Bronchial epithelial cell (primary cell): Measurements from ENCODE around the gene TRABD2B. TPM values are rescaled to one million over a fixed set of nuclear protein-coding genes. Genes with fewer than 3 reads are reported as not detected.

Source experiments
- DNase-seq: peaks from one replicate; pipeline ENCODE4 v3.0.0-alpha.2; 2010; ENCODE audit warnings: low read depth
- FAIRE-seq: peaks from 2 replicates; lab custom pipeline; 2011; peaks lifted over from hg19 to GRCh38; lab: Jason Lieb, UNC
- H3K27me3 ChIP-seq: 2 replicates; pipeline ENCODE4 v1.5.1; 2011; ENCODE audit warnings: low read length; ENCODE audit not compliant: control insufficient read depth, insufficient read depth
- H3K36me3 ChIP-seq: 2 replicates; pipeline ENCODE4 v1.5.1; 2011; ENCODE audit warnings: low read length; ENCODE audit not compliant: control insufficient read depth, insufficient read depth
- H3K4me3 ChIP-seq: 2 replicates; pipeline ENCODE4 v1.5.1; 2011; ENCODE audit warnings: mild to moderate bottlenecking, low read depth, low read length, control low read depth
- CTCF ChIP-seq: IDR thresholded peaks from 2 replicates; pipeline ENCODE4 v1.5.1; 2011; ENCODE audit warnings: mild to moderate bottlenecking, moderate library complexity, low read length, control low read depth, inconsistent platforms; ENCODE audit not compliant: insufficient read depth, severe bottlenecking
- total RNA-seq: library from RNA; depleted of rRNA; stranded (reverse); fragments of >200 nt; gene quantifications from 2 replicates; pipeline ENCODE4 v1.2.1, GENCODE V29; 2014

TRABD2B gene
- total RNA-seq, 1 donor from 2014 or later: under 0.01 TPM

GRCh38 chr1:47895279-47896125 is 101.7 kb downstream of the TRABD2B start:
- no peaks in the 10 kb centered on the region for H3K27me3 ChIP-seq
- no peaks in the 10 kb centered on the region for H3K36me3 ChIP-seq
- H3K4me3 ChIP-seq: no peak overlapping the region
- TF ChIP-seq CTCF: no peak
- FAIRE-seq: no peak
- no peak for DNase-seq

- TF ChIP-seq CTCF: no peak
- peak; percentile 97 for FAIRE-seq
- Histone ChIP-seq H3K27me3 (no peaks in the 10 kb centered on the region), H3K36me3 (no peaks in the 10 kb centered on the region), H3K4me3 (no peak overlapping the region)
- peak; percentile 86 for DNase-seq
Observed at GRCh38 chr1:47894410-47895278, 102.5 kb downstream of the TRABD2B start.

GRCh38 chr1:47893412-47893811 is 103.8 kb downstream of the TRABD2B start:
- no peak for DNase-seq
- Histone ChIP-seq H3K36me3 (no peaks in the 10 kb centered on the region), H3K4me3 (no peak overlapping the region), H3K27me3 (no peaks in the 10 kb centered on the region)
- TF ChIP-seq CTCF: no peak
- FAIRE-seq: no peak

- DNase-seq: no peak
- Histone ChIP-seq H3K27me3 (no peaks in the 10 kb centered on the region), H3K36me3 (no peaks in the 10 kb centered on the region), H3K4me3 (no peak overlapping the region)
- TF ChIP-seq CTCF: no peak
- no peak for FAIRE-seq
Observed at GRCh38 chr1:47890779-47891178, 106.4 kb downstream of the TRABD2B start.

- FAIRE-seq (no peak), DNase-seq (no peak)
- TF ChIP-seq CTCF: no peak
- Histone ChIP-seq H3K36me3 (no peaks in the 10 kb centered on the region), H3K27me3 (no peaks in the 10 kb centered on the region), H3K4me3 (no peak overlapping the region)
Observed at GRCh38 chr1:47888294-47888629, 108.9 kb downstream of the TRABD2B start.
